OCI-LY7 (cell line): ENCODE measurements around the gene MAGEF1.

Experiments
- EZH2phosphoT487 ChIP-seq: fragments of 200-600 bp; sonication (generic); IDR thresholded peaks from 2 replicates; pipeline ENCODE4 v1.6.1; 2018; ENCODE audit warnings: low read depth, borderline replicate concordance, mild to moderate bottlenecking, mixed run types, antibody characterized with exemption, low read length, moderate library complexity, mixed read lengths
- TF ChIP-seq, protein P1 (sequence below): fragments of 200-600 bp; sonication (generic); conservative IDR thresholded peaks from 2 replicates; pipeline ENCODE4 v1.5.1; 2014; ENCODE audit warnings: mild to moderate bottlenecking, antibody characterized with exemption, low read length, moderate library complexity, mixed read lengths

DNA sequence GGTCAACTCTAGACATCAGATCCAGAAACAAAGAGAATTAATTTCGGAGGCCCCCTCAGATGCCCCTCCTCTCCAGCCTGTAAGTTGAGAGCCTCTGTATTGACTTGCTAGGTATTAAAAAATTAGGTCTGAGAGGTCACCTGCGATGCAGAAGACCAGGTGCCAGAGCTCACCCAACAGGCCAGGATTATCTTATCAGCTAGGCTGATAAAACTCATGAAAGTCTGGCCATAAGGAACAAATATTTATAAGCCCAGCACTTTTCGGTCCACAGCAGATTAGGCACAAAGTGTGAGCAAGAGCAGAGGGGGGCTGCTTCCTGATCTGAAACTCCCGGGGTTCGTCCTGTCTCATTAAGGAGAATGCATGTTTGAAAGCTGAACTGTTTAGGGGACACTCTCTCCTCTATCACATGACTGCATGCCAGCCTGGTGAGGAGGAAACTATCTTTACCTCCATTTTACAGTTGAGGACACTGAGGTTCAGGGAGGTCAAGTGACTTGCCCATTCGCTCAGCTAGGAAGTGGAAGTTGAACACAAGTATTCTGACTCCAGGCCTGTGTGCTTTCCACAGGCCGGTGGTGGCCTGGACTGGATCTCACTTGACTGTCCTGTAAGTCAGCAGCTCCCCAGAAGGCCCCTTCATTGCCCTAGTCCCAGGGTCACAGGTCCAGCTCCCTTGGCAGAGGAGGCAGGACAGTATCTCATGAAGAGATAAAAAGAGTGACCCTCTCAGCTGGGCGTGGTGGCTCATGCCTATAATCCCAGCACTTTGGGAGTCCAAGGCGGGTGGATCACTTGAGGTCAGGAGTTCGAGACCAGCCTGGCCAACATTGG lies 39.6 kb upstream of the MAGEF1 start:
- TF ChIP-seq, protein P1, sequence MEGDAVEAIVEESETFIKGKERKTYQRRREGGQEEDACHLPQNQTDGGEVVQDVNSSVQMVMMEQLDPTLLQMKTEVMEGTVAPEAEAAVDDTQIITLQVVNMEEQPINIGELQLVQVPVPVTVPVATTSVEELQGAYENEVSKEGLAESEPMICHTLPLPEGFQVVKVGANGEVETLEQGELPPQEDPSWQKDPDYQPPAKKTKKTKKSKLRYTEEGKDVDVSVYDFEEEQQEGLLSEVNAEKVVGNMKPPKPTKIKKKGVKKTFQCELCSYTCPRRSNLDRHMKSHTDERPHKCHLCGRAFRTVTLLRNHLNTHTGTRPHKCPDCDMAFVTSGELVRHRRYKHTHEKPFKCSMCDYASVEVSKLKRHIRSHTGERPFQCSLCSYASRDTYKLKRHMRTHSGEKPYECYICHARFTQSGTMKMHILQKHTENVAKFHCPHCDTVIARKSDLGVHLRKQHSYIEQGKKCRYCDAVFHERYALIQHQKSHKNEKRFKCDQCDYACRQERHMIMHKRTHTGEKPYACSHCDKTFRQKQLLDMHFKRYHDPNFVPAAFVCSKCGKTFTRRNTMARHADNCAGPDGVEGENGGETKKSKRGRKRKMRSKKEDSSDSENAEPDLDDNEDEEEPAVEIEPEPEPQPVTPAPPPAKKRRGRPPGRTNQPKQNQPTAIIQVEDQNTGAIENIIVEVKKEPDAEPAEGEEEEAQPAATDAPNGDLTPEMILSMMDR, result no peak
- no peak for TF ChIP-seq EZH2phosphoT487
